ENCODE data around the gene FAF2.

Gene FAF2

DNA sequence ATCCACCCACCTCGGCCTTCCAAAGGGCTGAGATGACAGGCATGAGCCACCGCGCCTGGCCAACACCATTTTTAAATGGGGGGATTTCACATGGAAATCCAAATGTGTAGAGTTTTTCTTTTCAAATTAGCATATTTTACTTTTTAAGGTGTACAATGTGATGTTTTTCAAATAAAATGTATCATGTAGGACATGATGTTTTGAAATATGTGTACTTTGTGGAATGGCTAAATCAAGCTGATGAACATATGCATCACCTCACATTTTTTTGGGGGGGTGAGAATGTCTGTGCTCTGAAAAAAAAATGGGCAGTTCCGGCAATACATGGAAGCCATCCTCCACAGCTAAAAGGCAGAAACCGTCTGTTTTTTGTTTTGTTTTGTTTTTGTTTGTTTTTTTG is 3.4 kb upstream of the FAF2 start:
- no peak for DNase-seq (ENCODE audit: low read depth in 2 of 2)
- H3K4me3 ChIP-seq (replicated peaks in 1 of 2; ENCODE audit: low read depth in 2 of 2, low read length in 2 of 2), result no peak overlapping the region
- TF ChIP-seq, protein P1, sequence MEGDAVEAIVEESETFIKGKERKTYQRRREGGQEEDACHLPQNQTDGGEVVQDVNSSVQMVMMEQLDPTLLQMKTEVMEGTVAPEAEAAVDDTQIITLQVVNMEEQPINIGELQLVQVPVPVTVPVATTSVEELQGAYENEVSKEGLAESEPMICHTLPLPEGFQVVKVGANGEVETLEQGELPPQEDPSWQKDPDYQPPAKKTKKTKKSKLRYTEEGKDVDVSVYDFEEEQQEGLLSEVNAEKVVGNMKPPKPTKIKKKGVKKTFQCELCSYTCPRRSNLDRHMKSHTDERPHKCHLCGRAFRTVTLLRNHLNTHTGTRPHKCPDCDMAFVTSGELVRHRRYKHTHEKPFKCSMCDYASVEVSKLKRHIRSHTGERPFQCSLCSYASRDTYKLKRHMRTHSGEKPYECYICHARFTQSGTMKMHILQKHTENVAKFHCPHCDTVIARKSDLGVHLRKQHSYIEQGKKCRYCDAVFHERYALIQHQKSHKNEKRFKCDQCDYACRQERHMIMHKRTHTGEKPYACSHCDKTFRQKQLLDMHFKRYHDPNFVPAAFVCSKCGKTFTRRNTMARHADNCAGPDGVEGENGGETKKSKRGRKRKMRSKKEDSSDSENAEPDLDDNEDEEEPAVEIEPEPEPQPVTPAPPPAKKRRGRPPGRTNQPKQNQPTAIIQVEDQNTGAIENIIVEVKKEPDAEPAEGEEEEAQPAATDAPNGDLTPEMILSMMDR (IDR thresholded peaks at IDR 0.05; ENCODE audit: low read depth, low read length), result no peak

DNA sequence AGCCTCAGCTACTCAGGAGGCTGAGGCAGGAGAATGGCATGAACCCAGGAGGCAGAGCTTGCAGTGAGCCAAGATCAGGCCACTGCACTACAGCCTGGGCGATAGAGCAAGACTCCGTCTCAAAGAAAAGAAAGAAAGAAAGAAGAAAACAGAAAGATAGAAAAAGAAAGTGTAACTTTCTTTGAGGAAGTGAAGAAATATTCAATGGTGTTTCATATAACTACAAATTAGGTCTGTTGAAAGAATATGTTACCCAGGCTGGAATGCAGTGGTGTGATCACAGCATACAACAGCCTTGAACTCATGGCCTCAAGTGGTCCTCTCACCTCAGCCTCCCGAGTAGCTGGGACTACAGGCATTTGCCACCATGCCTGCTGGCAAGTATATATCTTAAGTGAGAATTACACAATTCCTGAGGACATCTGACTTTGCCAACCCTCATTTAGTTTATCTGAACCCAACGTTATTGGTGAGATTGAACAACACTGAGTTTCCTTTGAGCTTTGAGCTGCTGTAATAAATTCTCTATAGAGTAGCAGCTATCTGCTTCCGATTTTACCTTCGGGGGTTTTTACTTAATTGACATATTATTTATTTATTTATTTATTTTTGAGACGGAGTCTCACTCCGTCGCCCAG is 2.0 kb upstream of the FAF2 start:
- H3K4me3 ChIP-seq (replicated peaks in 1 of 2; ENCODE audit: low read depth in 2 of 2, low read length in 2 of 2), result no peak overlapping the region
- TF ChIP-seq, protein P1 (IDR thresholded peaks at IDR 0.05; ENCODE audit: low read depth, low read length), result no peak
- no peak for DNase-seq (ENCODE audit: low read depth in 2 of 2)

DNA sequence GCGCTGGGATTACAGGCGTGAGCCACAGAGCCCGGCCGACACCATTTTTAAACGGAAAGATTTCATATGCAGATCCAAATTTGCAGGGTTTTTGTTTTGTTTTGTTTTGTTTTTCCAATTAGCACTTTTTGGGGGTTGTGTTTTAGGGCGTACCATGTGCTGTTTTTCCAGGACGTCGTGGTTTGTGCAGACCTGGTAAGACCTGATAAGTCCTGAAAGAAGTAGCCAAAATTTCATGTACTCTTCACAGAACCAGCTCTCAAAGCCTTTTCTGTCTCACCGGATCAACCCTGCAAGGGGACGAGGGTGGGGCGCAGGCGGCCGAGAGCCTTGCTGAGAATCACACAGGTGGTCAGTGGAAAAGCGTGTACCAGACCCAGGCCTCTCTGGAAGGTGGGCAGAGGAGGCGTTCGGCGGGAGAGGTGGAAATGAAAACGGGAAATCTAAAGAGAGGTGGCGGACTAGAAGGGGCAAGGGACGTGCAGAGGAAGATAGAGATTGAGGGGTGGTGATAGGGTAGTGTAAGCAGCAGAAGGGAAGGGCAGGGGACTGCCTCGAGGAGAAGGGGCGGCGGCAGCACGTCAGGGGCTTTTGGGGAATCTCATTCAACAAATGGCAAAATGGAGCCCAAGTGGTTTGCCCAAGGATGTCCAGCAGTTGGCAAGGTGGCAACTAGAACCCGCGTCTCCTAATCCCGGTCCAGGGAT is 1.1 kb upstream of the FAF2 start:
- peak overlapping the region; percentile 77 to 100 for H3K4me3 ChIP-seq (replicated peaks in 1 of 2; ENCODE audit: low read depth in 2 of 2, low read length in 2 of 2)
- no peak for DNase-seq (ENCODE audit: low read depth in 2 of 2)
- TF ChIP-seq, protein P1 (IDR thresholded peaks at IDR 0.05; ENCODE audit: low read depth, low read length), result no peak

DNA sequence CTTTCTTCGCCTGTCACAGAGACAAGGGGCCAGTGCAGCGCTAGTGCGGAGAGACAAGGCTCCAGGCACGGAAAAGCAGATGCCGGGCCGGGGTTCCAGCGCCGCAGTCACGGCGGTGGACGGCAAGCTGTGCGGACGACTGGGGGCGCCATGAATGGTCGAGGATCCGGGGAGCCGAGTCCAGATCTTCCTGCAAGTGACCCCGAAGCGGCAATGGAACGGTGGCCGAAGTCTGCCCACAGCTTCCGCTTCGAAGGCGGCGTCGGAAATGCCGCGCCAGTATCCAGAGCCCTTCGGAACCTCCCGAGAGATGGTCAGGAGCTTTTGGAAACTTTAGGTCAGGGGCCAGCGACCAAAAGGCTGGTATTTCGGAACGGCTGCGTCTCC is 601 bp upstream of the FAF2 start:
- DNase-seq (ENCODE audit: low read depth in 2 of 2), result no peak
- TF ChIP-seq, protein P1 (IDR thresholded peaks at IDR 0.05; ENCODE audit: low read depth, low read length), result peak; percentile 5
- H3K4me3 ChIP-seq (replicated peaks in 1 of 2; ENCODE audit: low read depth in 2 of 2, low read length in 2 of 2), result peak overlapping the region; percentile 77 to 100

DNA sequence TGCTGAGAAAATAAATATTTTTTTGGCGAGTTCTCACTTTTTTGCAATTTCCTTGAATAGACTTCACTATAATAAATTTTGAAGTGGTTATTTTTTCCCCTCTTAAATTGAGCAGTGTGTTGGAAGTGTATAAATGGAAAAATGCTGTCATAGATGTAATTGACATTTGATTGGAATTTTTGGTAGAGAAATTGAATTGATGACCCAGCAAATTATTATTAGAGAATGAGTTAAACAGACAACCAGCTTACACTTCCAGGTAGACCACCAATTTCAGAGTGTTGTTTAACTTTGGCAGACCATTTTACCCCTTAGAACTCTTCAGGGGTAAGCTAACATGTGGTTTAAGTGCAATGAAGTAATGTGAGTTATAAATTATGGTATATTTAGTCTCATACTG is 1.9 kb downstream of the FAF2 start:
- no peak overlapping the region for H3K4me3 ChIP-seq (replicated peaks in 1 of 2; ENCODE audit: low read depth in 2 of 2, low read length in 2 of 2)
- no peak for DNase-seq (ENCODE audit: low read depth in 2 of 2)
- TF ChIP-seq, protein P1 (IDR thresholded peaks at IDR 0.05; ENCODE audit: low read depth, low read length), result no peak

DNA sequence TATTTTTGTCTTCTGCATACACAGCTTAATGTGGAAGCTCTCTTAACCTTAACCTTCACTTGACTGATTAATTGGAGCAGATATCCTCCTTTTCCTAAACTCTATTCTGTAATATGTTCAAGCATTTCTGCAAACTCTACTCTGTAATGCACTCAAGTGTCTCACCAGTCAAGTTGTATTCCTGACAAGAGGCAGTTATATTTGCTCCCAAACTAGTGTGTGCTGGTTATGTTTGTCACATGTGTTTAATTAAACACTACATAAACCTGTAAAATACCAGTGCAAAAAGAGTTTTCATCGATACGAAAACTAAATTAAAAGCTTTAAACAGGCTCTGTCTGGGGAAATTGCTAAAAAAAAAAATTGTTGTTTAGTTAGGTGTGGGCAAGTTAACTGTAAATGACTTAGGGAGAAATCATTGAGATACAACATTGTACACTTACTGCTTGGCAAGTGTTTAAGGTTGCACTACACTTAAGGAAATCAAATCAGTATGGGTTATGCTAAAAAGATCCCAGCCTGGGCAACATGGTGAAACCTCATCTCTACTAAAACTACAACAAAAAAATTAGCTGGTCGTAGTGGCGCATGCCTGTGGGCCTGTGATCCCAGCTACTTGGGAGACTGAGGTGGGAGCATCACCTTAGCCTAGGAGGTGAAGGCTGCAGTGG is 6.7 kb downstream of the FAF2 start:
- TF ChIP-seq, protein P1 (IDR thresholded peaks at IDR 0.05; ENCODE audit: low read depth, low read length), result no peak
- DNase-seq (ENCODE audit: low read depth in 2 of 2), result no peak
- H3K4me3 ChIP-seq (replicated peaks in 1 of 2; ENCODE audit: low read depth in 2 of 2, low read length in 2 of 2), result no peak overlapping the region
